Measurements from ENCODE around the gene EIF2B2.

The EIF2B2 gene

GRCh38 chr14:75002392-75003249, at the start of gene EIF2B2:
TSS of gene EIF2B2 (plus strand) at chr14:75002921. CDS start at chr14:75002991, 70 bp downstream.
- DNase-seq, result peak; percentile 97

- no peak for DNase-seq
Measured at GRCh38 chr14:74953686-74954085, 49.0 kb upstream of the EIF2B2 start.

- peak; percentile 86 for DNase-seq
Measured at GRCh38 chr14:74954232-74954946, 48.3 kb upstream of the EIF2B2 start.

- no peak for DNase-seq
Measured at GRCh38 chr14:74954947-74955228, 47.8 kb upstream of the EIF2B2 start.

- DNase-seq, result peak; percentile 41
Measured at GRCh38 chr14:74955229-74956026, 47.3 kb upstream of the EIF2B2 start, which contains the start of gene PGF. TSS of gene PGF (minus strand) at chr14:74955597. CDS start at chr14:74955242, 355 bp downstream.

GRCh38 chr14:74956027-74956279, 46.8 kb upstream of the EIF2B2 start:
- DNase-seq, result no peak

- DNase-seq, result no peak
Measured at GRCh38 chr14:74956280-74957072, 46.2 kb upstream of the EIF2B2 start.

- DNase-seq, result no peak
Measured at GRCh38 chr14:74959596-74960180, 43.0 kb upstream of the EIF2B2 start.

GRCh38 chr14:74960736-74961135, 42.0 kb upstream of the EIF2B2 start:
- DNase-seq, result no peak

GRCh38 chr14:74961238-74961911, 41.3 kb upstream of the EIF2B2 start:
- no peak for DNase-seq

GRCh38 chr14:74962046-74962445, 40.7 kb upstream of the EIF2B2 start:
- no peak for DNase-seq

GRCh38 chr14:74962493-74962892, 40.2 kb upstream of the EIF2B2 start:
- DNase-seq, result no peak

GRCh38 chr14:74963178-74963704, 39.5 kb upstream of the EIF2B2 start:
- DNase-seq, result no peak

- no peak for DNase-seq
Measured at GRCh38 chr14:74963705-74964271, 38.9 kb upstream of the EIF2B2 start.

GRCh38 chr14:74964787-74965485, 37.8 kb upstream of the EIF2B2 start:
- no peak for DNase-seq

- no peak for DNase-seq
Measured at GRCh38 chr14:74965486-74966153, 37.1 kb upstream of the EIF2B2 start.

GRCh38 chr14:74968811-74969210, 33.9 kb upstream of the EIF2B2 start:
- DNase-seq, result no peak

- no peak for DNase-seq
Measured at GRCh38 chr14:74973003-74973653, 29.6 kb upstream of the EIF2B2 start.

GRCh38 chr14:74973905-74974363, 28.8 kb upstream of the EIF2B2 start:
- no peak for DNase-seq

Measured in NCI-H1105 (cell line).